ENCODE measurements around the gene CTNNA2.

CTNNA2 gene

GRCh38 chr2:79947751-79948150, 434.9 kb downstream of the CTNNA2 start:
- Mint-ChIP-seq H3K27me3 (ENCODE audit: low read depth) (no peaks in the 10 kb centered on the region), H3K36me3 (ENCODE audit: low read depth) (no peaks in the 10 kb centered on the region), H3K4me3 (no peak overlapping the region), H3K27ac (no peak overlapping the region), H3K9me3 (no peaks in the 10 kb centered on the region), H3K4me1 (no peaks in the 10 kb centered on the region)
- TF ChIP-seq, protein P1, sequence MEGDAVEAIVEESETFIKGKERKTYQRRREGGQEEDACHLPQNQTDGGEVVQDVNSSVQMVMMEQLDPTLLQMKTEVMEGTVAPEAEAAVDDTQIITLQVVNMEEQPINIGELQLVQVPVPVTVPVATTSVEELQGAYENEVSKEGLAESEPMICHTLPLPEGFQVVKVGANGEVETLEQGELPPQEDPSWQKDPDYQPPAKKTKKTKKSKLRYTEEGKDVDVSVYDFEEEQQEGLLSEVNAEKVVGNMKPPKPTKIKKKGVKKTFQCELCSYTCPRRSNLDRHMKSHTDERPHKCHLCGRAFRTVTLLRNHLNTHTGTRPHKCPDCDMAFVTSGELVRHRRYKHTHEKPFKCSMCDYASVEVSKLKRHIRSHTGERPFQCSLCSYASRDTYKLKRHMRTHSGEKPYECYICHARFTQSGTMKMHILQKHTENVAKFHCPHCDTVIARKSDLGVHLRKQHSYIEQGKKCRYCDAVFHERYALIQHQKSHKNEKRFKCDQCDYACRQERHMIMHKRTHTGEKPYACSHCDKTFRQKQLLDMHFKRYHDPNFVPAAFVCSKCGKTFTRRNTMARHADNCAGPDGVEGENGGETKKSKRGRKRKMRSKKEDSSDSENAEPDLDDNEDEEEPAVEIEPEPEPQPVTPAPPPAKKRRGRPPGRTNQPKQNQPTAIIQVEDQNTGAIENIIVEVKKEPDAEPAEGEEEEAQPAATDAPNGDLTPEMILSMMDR (IDR thresholded peaks at IDR 0.05; ENCODE audit: unreplicated experiment in 3 of 3): no peak

DNA sequence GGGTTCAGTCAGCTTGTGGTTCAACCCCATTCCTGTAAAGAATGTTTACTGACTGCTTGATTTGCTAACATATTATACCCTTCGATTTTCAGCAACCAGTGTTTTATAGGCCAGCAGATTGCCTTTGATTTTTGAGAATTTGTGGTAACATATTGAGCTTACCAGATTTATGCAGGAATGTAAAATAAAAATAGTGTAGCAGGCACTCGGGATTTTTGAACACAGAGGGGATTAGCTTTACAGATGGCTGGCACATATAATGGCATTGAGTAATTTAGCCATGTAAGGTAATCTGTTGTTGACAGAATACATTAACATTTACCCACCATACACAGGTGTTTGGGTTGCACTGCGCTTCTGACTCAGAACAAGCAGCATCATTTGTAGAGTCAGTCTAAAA, 437.7 kb downstream of the CTNNA2 start:
- no peaks in the 10 kb centered on the region for H3K4me1 Mint-ChIP-seq
- no peaks in the 10 kb centered on the region for H3K36me3 Mint-ChIP-seq (ENCODE audit: low read depth)
- H3K27me3 Mint-ChIP-seq (ENCODE audit: low read depth): no peaks in the 10 kb centered on the region
- H3K4me3 Mint-ChIP-seq: no peak overlapping the region
- no peak overlapping the region for H3K27ac Mint-ChIP-seq
- TF ChIP-seq, protein P1 (IDR thresholded peaks at IDR 0.05; ENCODE audit: unreplicated experiment in 3 of 3): no peak
- H3K9me3 Mint-ChIP-seq: no peaks in the 10 kb centered on the region

DNA sequence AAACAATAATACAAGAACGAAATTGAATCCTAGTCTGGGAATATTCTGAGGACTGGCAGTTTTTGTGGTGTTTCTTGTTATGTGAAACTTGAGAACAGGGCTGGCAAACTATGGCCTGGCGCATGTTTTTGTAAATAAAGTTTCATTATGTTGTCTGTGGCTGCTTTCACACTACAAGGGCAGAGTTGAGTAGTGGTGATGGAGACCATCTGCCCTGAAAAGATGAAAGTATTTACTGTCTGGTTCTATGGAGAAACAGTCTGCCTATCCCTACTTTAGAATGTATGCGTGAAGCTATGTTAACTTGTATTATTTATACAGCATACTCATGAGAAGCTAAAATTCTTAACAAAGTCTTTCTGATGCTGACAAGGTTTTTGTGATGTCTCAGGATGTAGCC, 439.8 kb downstream of the CTNNA2 start:
- TF ChIP-seq, protein P1 (IDR thresholded peaks at IDR 0.05; ENCODE audit: unreplicated experiment in 3 of 3): no peak
- Mint-ChIP-seq H3K27ac (no peak overlapping the region), H3K4me3 (no peak overlapping the region), H3K9me3 (no peaks in the 10 kb centered on the region), H3K27me3 (ENCODE audit: low read depth) (no peaks in the 10 kb centered on the region), H3K4me1 (no peaks in the 10 kb centered on the region), H3K36me3 (ENCODE audit: low read depth) (no peaks in the 10 kb centered on the region)

GRCh38 chr2:79960035-79960434, 447.2 kb downstream of the CTNNA2 start:
- no peaks in the 10 kb centered on the region for H3K36me3 Mint-ChIP-seq (ENCODE audit: low read depth)
- H3K4me1 Mint-ChIP-seq: no peaks in the 10 kb centered on the region
- no peaks in the 10 kb centered on the region for H3K27me3 Mint-ChIP-seq (ENCODE audit: low read depth)
- no peak overlapping the region for H3K27ac Mint-ChIP-seq
- no peak overlapping the region for H3K4me3 Mint-ChIP-seq
- TF ChIP-seq, protein P1 (IDR thresholded peaks at IDR 0.05; ENCODE audit: unreplicated experiment in 3 of 3): no peak
- H3K9me3 Mint-ChIP-seq: no peaks in the 10 kb centered on the region

DNA sequence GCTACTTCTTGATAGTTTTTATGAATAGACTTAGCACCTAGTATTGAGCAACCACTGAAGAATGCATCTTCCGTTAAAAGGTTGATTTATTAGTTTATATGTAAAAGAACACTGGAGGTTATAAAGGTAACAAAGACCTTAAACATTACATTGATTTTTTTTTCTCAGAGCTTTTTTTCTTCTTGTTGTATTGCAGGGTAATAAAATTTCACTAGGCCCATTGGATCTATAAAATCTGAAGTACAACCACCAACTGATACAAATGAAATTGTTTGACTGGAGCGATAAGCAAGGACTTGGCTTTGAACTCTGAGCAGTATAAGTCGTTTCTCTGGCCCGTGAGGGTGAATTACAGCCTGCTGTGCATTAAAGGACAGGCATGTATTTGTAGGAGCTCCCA, 447.7 kb downstream of the CTNNA2 start:
- Mint-ChIP-seq H3K9me3 (no peaks in the 10 kb centered on the region), H3K36me3 (ENCODE audit: low read depth) (no peaks in the 10 kb centered on the region), H3K27me3 (ENCODE audit: low read depth) (no peaks in the 10 kb centered on the region), H3K4me3 (no peak overlapping the region), H3K27ac (no peak overlapping the region), H3K4me1 (no peaks in the 10 kb centered on the region)
- TF ChIP-seq, protein P1 (IDR thresholded peaks at IDR 0.05; ENCODE audit: unreplicated experiment in 3 of 3): no peak

GRCh38 chr2:79964966-79965365, 452.1 kb downstream of the CTNNA2 start:
- Mint-ChIP-seq H3K4me3 (no peak overlapping the region), H3K9me3 (no peaks in the 10 kb centered on the region), H3K4me1 (no peaks in the 10 kb centered on the region), H3K27ac (no peak overlapping the region), H3K27me3 (ENCODE audit: low read depth) (no peaks in the 10 kb centered on the region), H3K36me3 (ENCODE audit: low read depth) (no peaks in the 10 kb centered on the region)
- TF ChIP-seq, protein P1 (IDR thresholded peaks at IDR 0.05; ENCODE audit: unreplicated experiment in 3 of 3): no peak

Measured in nephron (organoid).